NB4 (cell line): ENCODE measurements around the gene ANXA9.

Experiments used
- CTCF ChIP-seq: IDR thresholded peaks from one replicate; pipeline ENCODE4 v1.5.1; 2012; ENCODE audit warnings: low read depth, low read length
- MAX ChIP-seq: IDR thresholded peaks from 2 replicates; pipeline ENCODE4 v1.6.1; 2011; ENCODE audit warnings: low read depth, low read length
- POLR2A ChIP-seq: IDR thresholded peaks from 2 replicates; pipeline ENCODE4 v1.6.1; 2011; ENCODE audit warnings: mild to moderate bottlenecking; ENCODE audit not compliant: insufficient read length; ENCODE audit errors: extremely low read depth

GRCh38 chr1:150965605-150966004, 16.5 kb upstream of the ANXA9 start:
- TF ChIP-seq CTCF (no peak), POLR2A (no peak), MAX (no peak)
